ENCODE measurements around the gene AXDND1.
"Not testable (repeated sequence)": the region's sequence is repeated elsewhere in the genome, so short reads cannot be mapped to it uniquely, and the experiment has no call there.

Gene AXDND1

DNA sequence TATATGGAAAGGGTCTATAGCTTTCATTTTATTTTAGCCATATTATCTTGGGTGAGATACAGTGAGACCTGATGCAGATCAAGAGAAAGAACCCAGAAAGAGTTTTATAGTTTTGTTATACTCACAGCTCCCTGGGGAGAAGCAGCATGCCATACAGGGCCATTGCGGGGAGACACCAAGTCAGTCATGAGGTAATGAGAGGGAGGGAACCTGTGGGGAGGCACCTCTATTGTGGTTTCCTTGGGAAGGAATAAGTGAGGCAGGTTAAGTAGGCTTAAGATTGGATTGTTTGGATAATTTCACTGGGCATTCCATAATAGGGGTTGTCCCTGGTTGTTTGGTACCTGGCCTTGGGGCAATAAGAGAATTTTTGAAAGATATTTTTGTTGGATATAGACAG lies 19.7 kb downstream of the AXDND1 start:
- Histone ChIP-seq H3K4me3 (replicated peaks; ENCODE audit: insufficient read depth, low read length) (no peak overlapping the region), H3K27ac (replicated peaks) (no peak overlapping the region), H3K27me3 (ENCODE audit: insufficient read depth, poor library complexity, severe bottlenecking) (no peaks in the 10 kb centered on the region)
- DNase-seq (ENCODE audit: low read depth in 1 of 2, low spot score in 1 of 2) = no peak
- TF ChIP-seq POLR2AphosphoS5 (IDR thresholded peaks at IDR 0.05; ENCODE audit: low read depth) (no peak), SPI1 (IDR thresholded peaks at IDR 0.05; ENCODE audit: borderline replicate concordance, low read depth) (no peak), GABPA (IDR thresholded peaks at IDR 0.05; ENCODE audit: low read depth) (no peak)
- TF ChIP-seq, protein P1, sequence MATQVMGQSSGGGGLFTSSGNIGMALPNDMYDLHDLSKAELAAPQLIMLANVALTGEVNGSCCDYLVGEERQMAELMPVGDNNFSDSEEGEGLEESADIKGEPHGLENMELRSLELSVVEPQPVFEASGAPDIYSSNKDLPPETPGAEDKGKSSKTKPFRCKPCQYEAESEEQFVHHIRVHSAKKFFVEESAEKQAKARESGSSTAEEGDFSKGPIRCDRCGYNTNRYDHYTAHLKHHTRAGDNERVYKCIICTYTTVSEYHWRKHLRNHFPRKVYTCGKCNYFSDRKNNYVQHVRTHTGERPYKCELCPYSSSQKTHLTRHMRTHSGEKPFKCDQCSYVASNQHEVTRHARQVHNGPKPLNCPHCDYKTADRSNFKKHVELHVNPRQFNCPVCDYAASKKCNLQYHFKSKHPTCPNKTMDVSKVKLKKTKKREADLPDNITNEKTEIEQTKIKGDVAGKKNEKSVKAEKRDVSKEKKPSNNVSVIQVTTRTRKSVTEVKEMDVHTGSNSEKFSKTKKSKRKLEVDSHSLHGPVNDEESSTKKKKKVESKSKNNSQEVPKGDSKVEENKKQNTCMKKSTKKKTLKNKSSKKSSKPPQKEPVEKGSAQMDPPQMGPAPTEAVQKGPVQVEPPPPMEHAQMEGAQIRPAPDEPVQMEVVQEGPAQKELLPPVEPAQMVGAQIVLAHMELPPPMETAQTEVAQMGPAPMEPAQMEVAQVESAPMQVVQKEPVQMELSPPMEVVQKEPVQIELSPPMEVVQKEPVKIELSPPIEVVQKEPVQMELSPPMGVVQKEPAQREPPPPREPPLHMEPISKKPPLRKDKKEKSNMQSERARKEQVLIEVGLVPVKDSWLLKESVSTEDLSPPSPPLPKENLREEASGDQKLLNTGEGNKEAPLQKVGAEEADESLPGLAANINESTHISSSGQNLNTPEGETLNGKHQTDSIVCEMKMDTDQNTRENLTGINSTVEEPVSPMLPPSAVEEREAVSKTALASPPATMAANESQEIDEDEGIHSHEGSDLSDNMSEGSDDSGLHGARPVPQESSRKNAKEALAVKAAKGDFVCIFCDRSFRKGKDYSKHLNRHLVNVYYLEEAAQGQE (IDR thresholded peaks at IDR 0.05; ENCODE audit: insufficient replicate concordance, low read depth) = no peak
- TF ChIP-seq, protein P2, sequence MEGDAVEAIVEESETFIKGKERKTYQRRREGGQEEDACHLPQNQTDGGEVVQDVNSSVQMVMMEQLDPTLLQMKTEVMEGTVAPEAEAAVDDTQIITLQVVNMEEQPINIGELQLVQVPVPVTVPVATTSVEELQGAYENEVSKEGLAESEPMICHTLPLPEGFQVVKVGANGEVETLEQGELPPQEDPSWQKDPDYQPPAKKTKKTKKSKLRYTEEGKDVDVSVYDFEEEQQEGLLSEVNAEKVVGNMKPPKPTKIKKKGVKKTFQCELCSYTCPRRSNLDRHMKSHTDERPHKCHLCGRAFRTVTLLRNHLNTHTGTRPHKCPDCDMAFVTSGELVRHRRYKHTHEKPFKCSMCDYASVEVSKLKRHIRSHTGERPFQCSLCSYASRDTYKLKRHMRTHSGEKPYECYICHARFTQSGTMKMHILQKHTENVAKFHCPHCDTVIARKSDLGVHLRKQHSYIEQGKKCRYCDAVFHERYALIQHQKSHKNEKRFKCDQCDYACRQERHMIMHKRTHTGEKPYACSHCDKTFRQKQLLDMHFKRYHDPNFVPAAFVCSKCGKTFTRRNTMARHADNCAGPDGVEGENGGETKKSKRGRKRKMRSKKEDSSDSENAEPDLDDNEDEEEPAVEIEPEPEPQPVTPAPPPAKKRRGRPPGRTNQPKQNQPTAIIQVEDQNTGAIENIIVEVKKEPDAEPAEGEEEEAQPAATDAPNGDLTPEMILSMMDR (IDR thresholded peaks at IDR 0.05; ENCODE audit: insufficient read depth, low read length) = no peak

DNA sequence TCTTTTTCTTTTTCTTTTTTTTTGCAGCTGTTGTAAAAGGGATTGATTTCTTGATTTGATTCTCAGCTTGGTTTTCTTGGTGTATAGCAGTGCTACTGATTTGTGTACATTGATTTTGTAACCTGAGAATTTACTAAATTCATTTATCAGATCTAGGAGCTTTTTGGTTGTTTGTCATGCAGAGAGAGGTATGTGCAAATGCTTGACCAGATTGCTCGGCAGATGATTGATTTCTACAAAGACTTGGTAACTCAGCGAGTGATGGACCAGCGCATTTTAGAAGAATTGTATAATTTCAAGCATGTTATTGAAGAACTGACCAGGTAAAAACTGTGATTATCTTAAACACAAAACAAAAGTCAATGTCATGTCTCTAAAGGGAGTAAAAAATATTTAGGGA lies 27.9 kb downstream of the AXDND1 start:
- no peak for DNase-seq (ENCODE audit: low read depth in 1 of 2, low spot score in 1 of 2)
- Histone ChIP-seq H3K4me3 (replicated peaks; ENCODE audit: insufficient read depth, low read length) (no peak overlapping the region), H3K27me3 (ENCODE audit: insufficient read depth, poor library complexity, severe bottlenecking) (no peaks in the 10 kb centered on the region), H3K27ac (replicated peaks) (no peak overlapping the region)
- no peak for TF ChIP-seq GABPA (IDR thresholded peaks at IDR 0.05; ENCODE audit: low read depth)
- no peak for TF ChIP-seq POLR2AphosphoS5 (IDR thresholded peaks at IDR 0.05; ENCODE audit: low read depth)
- TF ChIP-seq, protein P1 (IDR thresholded peaks at IDR 0.05; ENCODE audit: insufficient replicate concordance, low read depth) = no peak
- no peak for TF ChIP-seq SPI1 (IDR thresholded peaks at IDR 0.05; ENCODE audit: borderline replicate concordance, low read depth)
- TF ChIP-seq, protein P2 (IDR thresholded peaks at IDR 0.05; ENCODE audit: insufficient read depth, low read length) = no peak

DNA sequence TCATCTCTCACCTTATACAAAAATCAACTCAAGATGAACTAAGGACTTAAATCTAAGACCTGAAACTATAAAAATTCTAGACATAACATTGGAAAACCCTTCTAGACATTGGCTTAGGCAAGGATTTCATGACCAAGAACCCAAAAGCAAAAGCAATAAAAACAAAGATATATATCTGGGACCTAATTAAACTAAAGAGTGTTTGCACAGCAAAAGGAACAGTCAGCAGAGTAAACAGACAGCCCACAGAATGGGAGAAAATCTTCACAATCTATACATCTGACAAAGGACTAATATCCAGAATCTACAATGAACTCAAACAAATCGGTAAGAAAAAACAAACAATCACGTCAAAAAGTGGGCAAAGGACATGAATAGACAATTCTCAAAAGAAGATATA lies 33.6 kb downstream of the AXDND1 start:
- not testable (repeated sequence) for DNase-seq (ENCODE audit: low read depth in 1 of 2, low spot score in 1 of 2); H3K27ac ChIP-seq (replicated peaks); H3K27me3 ChIP-seq (ENCODE audit: insufficient read depth, poor library complexity, severe bottlenecking); H3K4me3 ChIP-seq (replicated peaks; ENCODE audit: insufficient read depth, low read length)

DNA sequence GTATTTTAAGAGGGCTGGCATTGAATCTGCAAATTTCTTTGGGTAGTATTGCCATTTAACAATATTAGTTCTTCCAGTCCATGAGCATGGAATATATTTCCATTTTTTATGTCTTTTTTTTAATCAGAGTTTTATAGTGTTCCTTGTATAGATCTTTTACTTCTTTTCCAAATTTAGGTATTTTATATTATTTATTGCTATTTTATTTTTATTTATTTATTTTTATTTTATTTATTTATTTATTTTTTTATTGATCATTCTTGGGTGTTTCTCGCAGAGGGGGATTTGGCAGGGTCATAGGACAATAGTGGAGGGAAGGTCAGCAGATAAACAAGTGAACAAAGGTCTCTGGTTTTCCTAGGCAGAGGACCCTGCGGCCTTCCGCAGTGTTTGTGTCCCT lies 52.0 kb downstream of the AXDND1 start:
- not testable (repeated sequence) for H3K27me3 ChIP-seq (ENCODE audit: insufficient read depth, poor library complexity, severe bottlenecking); H3K27ac ChIP-seq (replicated peaks); H3K4me3 ChIP-seq (replicated peaks; ENCODE audit: insufficient read depth, low read length); DNase-seq (ENCODE audit: low read depth in 1 of 2, low spot score in 1 of 2)

GRCh38 chr1:179418706-179419105 lies 52.9 kb downstream of the AXDND1 start:
- not testable (repeated sequence) for H3K27me3 ChIP-seq (ENCODE audit: insufficient read depth, poor library complexity, severe bottlenecking); DNase-seq (ENCODE audit: low read depth in 1 of 2, low spot score in 1 of 2); H3K4me3 ChIP-seq (replicated peaks; ENCODE audit: insufficient read depth, low read length); H3K27ac ChIP-seq (replicated peaks)

All from HL-60 (cell line).